ENCODE measurements around the gene USP51.
"Not testable (repeated sequence)": the region's sequence is repeated elsewhere in the genome, so short reads cannot be mapped to it uniquely, and the experiment has no call there.

USP51 gene

DNA sequence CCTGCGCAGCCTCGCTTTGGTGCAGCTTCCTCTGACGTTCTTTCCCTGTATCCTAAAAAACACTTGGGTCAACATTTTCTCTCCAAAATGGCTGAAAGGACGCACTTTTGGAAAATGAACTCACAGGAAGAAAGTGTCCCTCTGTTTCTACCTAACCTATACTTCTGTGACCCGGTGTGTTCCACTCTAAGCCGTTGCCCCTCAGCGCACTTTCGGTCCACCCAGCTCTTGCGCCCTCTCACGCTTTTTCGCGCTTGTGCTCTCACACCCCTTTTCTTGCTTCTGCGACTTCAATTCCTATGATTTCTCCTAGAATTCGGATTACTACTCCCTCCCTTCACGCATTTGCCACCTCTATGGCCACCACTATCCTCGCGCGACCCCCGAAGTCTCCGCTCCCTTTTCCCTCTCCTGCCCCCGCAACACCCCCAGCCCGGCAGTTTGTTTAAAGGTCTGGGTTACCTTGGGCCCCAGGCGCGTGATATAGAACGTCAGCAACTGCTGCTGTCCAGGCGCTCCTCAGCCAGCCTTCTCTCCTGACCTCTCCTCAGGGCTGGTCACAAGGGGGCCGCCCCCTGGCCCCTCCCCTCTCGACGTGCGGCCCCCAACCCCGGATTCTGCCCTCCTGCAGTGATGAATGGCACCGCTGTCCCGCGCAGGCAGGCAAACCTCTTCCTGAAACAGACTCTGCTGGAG lies at the start of gene USP51:
Gene USP51 (minus strand): TSS at position 535 of the 696 bp plus-strand sequence. CDS start 909 bp downstream, outside the sequence.
- no peak for FAIRE-seq

DNA sequence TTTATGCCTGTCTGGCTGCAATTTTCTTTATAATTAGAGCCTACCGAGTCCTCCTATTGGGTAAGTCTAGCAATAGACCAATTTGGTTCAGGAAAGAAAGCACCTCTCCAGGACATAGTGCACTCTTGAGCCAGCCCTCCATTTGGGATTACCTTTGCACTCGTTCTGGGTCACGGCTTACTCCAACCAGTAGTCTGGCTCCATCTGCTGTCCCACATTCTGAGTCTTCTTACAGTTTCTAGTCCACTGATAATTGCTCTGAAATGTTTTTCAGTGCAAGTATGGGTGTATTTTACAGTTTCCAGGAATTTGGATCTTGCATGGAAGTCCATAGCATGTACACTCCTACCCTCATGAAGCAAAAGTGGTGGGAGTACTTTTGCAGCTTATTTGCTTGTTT lies 34.8 kb upstream of the USP51 start:
- FAIRE-seq (no peak), DNase-seq (ENCODE audit: insufficient read length, low spot score) (no peak)

More for the DNA sequence above, at the start of gene USP51:
- no peak for DNase-seq (ENCODE audit: insufficient read length, low spot score)

DNA sequence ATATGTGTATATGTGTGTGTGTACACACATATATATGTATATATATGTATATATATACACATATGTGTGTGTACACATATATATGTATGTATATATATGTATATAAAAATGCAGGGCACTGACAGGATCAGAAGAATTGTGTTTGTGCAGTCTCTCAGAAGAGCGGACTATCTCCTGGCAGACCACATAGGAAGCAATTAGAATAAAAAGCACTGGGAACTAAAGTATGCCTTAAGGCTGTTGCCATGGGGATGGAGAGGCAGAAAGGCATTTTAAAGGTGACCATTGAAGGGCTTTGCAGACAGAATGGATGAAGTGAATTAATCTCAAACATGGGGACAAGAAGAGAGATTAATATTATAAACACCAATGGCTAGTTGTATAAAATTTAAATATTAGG lies 33.7 kb upstream of the USP51 start:
- DNase-seq (ENCODE audit: insufficient read length, low spot score): no peak

DNA sequence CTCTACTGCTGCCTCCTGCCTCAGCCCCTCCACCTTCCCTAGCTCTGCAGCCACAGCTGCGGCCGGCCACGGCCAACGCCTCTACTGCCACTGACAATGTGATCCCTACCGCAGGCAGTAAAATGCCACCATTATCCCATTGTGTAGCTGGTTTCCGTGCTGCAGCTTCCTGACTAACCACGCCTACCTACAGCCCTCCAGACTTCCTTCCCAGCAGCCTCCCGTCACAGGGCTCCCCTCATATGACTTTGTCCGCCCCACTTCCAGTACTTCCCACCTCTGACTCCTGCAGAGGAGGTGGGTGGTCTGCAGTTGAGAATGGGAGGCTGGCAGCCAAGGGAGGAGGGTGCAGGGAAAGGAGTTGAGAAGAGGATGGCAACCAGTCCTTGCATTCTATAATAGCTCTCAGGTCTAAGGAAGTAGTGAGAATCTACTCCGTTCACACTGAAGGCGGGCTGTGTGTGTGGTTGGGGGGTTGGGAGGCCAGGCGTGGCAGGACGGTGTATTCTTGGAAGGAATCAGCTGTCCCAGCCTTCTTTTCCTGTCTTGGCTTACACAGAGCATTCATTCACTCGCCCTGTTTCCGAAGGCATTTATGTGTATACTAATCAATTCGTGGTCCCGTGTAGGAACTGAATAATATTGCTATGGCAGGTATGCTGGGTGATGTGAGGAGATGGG lies 33.1 kb upstream of the USP51 start:
- FAIRE-seq (no peak), DNase-seq (ENCODE audit: insufficient read length, low spot score) (no peak)

More for the DNA sequence above, 33.7 kb upstream of the USP51 start:
- FAIRE-seq: no peak

DNA sequence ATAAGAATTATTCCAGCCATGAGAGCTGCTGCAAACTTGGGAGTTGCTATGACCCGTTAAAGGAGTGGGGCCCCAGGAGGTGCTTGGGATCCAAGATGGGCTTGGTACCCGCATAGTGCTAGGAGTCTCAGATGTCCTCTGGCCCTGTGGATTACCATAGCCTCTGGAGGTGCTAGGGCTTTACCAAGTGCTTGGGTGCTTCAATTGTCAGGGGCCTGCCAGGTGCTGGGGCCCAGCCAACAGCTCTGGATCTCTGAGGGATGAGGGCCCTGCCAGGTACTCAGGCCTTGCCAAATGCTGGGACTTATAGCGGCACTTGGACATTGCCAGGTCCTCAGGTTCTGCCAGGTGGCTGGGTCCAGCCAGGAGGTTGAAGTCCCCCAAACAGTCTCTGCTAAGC lies 32.0 kb upstream of the USP51 start:
- FAIRE-seq: no peak

DNA sequence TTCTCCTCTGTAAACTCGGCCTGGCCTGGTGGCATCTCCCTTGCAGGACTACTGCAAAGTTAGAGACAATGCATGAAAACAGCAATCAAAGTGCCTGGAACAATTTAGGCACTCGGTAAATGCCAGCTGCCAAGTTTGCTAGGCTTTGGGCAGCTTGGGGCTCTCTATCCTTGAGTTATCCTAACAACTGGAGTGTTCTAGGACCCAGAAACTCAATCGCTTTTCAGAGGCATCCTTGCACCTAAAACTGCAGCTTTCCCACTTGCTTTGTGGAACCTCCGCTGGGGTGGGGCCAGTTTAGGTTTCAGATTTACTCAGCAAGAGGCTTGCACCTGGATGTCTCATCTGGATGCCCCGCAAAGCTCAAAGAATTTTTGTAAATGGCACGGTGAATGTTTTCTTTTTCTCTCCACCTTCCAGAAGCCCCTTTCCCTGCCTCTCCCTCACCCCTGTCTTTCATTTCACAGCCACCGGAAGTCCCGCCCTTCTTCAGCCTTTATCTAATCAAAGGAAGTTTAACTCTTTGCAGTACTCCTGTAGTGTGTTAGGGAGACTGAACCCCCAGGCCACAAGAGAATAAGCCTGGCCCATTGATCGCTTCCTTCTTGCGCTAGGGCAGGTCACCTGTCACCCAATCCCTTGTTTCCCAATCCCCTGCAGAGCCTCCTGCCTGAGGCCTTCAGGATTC lies 27.3 kb upstream of the USP51 start:
- FAIRE-seq; DNase-seq (ENCODE audit: insufficient read length, low spot score): not testable (repeated sequence)

More for the DNA sequence above, 32.0 kb upstream of the USP51 start:
- DNase-seq (ENCODE audit: insufficient read length, low spot score): no peak

DNA sequence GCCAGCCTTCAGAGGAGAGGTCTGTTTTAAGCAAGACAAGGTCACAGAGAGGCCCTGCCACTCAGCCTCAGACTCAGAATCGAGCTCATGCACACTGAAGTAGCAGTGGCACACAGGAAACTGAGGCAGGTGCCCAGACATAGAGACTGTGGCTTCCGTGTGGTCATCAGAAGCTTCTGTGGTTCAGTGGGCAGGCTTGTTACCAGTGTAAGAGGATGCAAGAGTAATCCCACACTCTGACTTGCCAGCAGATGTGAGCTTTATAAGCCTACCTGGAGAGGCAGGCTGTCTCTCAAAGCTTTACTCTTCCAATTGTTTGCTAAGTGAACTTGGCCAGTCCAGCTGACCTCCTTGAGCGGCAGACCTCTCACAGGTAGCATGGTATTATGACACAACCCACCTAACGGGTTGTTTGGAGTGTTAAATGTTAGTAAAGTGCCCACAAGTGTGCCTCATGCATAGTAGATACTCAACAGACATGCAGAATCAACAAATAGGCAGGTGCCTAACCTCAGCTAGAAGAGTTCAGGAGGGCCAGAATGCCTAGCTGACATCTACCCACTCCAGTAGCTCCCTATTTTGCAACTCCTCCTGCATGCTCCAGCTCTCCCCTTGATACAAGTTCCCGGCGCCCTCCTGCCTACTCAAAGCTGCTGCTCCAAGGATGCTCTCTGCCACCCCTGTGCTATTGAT lies 23.5 kb upstream of the USP51 start:
- not testable (repeated sequence) for FAIRE-seq; DNase-seq (ENCODE audit: insufficient read length, low spot score)

DNA sequence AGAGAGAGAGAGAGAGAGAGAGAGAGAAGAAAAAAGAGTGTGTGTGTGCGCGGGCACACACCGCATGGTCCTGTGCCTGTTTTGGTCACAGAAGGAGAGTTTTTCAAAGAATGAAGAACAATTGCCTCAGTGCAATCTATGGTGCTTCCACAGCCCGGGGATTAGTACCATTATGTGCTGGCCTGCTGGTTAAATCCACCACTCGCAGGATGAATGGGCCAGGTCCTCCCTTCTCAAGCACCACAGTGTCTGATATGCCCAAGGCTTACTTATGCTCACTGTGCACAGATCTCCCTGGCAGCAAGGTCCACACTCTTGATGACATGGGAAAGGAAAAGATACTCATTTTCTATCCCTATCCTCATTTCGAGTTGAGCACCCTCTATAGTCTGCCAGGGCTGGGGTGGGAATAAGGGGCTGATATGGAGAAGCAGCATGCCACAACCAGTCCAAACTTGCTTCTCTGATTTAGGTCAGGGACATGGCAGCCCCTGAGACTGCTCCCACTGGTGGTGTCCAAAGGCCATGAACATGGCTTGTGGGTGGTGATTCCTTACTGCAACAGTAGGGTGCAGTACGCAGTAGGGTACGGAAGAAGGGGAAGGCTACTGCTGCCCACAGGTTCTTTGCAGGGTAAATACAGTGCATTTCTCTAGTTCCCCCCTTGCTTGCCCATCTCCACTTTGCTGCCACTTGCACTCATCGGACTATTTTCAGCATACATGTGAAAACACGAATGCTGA lies 18.9 kb upstream of the USP51 start:
- not testable (repeated sequence) for DNase-seq (ENCODE audit: insufficient read length, low spot score); FAIRE-seq

DNA sequence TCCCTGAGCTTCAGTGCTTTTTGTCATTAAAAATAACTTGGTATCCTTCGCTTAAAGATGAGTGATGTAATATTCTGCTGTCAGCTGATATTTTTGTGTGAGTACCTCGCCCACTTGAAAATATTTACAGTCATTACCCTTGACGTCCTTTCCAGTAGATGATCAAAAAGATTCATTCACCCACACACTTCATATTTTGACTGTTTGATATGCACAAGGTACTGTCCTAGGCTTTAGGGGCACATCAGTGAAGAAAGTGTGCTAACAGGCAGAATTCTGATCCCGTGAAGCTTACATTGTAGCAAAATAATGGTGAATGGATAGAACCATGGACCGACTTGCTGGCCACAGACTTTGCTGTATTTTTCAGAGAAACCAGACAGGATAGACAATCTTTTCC lies 18.1 kb upstream of the USP51 start:
- DNase-seq (ENCODE audit: insufficient read length, low spot score); FAIRE-seq: not testable (repeated sequence)

DNA sequence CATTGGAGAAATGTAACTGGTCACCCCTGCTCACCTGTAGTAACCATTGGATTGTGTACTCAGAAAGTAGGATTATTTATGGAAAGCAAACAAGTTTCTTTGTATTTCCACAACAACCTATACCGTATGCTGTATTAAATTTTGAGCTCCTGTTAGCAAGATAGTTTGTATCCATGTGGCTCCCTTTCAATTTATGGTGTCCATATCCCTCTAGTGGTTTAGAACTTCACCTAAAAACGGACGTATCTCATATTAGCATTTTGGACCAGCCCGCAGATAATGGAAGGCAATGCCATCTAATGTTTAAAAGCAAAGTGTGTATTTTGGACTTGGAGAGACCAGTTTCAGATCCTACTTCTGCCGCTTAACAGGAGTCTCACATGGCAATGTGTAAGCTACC lies 17.4 kb upstream of the USP51 start:
- FAIRE-seq; DNase-seq (ENCODE audit: insufficient read length, low spot score): not testable (repeated sequence)

DNA sequence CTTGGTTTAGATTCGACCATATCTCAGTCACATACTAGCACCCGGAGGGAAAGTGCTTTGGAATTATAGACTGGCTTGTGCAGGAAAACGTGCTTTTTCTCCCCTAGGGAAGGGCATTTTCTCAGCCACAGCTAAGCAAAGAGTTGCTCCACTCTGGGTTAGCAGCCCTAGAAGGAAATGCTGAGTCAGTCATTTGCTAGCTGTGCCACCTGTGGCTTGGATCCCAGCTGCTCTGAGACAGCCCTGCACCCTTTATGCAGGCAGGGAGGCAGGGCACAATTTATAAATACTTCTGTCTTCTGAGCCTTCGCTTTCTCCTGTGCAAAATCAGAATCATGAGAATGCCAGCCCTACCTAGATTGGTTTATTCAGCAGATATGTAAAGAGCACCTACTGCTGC lies 1.3 kb upstream of the USP51 start:
- DNase-seq (ENCODE audit: insufficient read length, low spot score) (no peak), FAIRE-seq (no peak)

DNA sequence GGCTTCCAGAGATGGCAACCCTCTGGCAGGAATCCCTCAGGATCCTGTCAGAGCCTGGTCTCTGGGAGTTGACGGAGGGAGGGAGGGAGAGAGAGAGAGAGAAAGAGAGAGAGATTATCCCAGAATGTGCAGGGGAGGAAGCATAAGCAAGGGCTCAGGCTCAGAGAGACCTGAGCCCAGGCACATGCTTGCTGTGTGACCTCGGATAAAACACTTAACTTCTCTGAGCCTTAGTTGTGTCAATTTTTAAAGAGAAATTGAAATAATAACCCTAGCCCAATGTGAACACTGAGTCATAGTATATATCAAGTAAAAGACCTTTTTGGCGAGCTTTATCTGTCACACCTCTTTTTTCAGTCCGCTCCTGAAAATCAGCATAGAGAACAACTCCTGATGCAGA lies 473 bp upstream of the USP51 start:
- DNase-seq (ENCODE audit: insufficient read length, low spot score) (no peak), FAIRE-seq (no peak)

DNA sequence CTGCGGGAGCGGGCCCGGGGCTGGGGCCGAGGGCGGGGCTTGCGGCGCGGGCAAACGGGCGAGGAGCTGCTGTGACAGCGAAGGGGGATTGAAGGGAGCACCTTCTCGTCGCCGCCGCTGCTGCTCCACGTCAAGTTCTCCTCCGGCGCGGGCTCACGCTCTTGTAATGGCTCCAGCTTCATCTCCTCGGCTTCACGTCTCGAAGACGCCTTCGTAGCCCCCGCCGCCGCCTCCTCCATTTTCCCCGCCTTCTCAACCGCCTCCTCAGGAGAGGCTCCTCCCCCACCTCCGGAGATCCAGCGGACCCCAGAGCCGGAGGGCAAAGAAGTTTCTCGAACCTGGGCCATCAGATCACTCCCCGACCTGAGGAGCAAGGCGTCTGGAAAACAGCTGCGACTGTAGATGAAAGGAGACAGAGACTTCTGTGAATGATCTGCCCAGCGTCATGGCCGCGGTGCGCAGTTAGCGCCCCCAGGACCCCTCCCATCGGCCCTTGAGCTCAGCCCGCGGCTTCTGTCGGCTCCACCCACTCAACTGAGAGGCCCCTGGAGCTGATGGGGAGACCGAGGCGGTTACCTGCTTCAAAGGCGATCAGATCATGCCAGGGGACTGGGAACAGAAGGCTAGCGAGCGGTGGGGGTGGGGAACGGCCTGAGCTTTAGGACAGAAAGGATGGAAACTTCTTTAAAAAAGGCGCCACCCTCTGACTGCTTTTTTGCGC lies 895 bp downstream of the USP51 start:
- FAIRE-seq: no peak
- DNase-seq (ENCODE audit: insufficient read length, low spot score): no peak

DNA sequence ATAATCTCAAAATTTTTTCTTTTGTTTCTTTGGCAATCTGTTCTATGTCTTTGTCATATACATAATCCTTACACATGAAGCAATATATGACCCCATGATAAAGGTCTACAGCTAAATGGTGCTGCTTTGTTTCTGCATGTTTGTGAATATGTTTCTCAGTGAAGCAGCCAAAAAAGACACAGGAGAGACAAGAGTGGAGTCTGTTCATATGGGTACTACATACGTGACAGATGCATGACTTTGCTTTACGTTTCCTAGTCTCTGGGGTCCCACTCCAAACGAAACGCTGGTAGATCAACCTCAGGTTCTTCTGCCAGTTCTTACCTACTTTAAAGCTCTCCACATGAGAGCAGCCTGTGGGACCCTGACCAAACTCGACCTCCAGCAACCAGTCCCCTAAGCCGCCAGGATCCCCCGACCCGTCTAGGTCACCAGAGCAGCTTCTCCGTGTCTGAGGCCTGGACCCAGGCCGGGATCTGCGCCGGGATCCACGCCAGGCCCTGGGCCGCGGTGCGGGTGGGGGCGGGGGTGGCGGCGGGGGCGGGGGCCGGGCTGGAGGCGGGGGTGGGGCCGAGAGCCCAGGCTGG lies 1.5 kb downstream of the USP51 start:
- no peak for DNase-seq (ENCODE audit: insufficient read length, low spot score)
- FAIRE-seq: no peak

DNA sequence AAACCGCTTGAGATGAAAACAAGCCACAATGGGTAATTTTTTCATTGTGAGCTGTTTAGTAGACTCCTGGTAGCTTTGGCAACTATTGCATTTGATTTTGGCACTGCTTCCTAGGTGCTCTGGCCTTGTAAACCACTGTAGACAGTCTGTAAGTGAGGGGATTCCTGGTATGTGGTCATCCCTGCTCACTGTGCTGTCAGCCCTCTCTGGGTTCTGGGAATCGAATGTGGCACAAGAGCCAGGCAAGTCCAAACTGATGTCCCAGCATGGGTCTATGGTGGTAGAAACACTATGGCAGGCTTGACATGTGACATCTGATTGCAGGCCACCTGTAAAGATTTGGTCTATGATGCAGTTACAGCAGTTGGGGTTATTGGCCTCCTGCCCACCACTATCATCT lies 2.5 kb downstream of the USP51 start:
- no peak for DNase-seq (ENCODE audit: insufficient read length, low spot score)
- no peak for FAIRE-seq

DNA sequence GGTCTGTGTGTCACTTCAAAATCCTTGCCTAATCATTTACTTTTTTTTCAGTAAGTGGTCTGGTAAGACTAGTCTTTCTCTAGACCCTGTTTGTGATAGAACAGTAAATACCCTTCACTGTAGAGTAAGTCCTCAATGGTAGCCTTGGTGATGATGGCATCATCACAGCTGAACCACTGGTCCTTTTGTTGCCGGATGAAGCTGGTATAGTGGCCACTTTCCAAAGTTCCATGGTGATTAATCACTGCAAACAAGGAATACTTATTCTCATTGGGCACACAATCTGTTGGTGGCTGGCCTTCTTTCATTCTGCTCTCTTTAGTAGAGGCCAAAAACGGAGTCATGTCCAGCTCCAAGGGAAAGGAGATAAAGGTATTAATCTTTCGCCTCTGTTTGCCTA lies 2.9 kb downstream of the USP51 start:
- DNase-seq (ENCODE audit: insufficient read length, low spot score) (no peak), FAIRE-seq (no peak)

DNA sequence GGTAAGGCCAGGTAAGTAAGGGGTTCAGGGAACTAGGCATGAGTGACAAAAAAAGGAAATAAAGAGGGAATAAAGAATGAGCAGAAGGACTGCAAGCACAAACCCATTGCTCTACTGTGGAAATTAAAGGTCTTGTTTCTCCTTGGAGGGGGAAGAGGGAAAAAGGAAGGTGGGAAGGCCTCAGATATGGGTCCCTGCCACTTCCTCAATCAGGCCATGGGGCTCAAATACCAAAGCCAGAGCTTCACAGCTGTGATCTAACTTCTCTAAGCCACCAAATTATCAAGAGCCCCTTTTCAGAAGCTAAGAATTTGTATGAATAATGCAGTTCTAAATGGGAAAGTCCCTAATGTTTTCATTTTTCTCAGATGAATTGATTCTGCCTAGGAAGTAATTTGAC lies 4.7 kb downstream of the USP51 start:
- no peak for DNase-seq (ENCODE audit: insufficient read length, low spot score)

DNA sequence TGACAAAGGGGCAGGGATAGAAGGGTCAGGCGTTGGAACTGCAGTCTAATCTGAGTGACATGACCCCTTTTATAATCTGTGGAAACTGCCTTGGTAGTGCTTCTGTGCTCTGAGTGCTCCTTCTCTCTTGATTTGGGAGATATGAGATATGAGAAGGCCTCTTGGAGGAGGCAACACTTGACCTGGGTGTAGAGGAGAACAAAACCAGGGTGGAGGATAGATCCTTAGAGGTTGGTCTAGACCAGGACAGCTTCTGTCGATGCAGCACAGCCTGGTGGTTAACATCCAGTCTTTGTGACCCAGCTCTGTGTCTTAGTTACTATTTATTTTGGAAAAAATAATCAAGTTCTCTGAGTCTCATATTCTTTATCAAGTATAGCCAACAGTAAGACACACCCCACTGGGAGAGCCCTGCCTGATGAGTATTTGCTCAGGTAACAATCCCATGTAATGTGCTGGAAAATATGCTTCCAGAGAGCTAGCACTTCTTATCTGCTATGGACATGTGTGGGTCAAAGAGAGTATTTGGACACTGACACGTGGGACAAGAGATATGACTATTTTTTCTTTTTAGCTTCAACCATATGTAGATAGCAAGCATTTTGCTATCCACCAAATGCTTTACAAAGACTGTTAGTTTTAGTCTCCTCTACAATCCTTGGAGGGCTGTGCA lies 9.1 kb downstream of the USP51 start:
- DNase-seq (ENCODE audit: insufficient read length, low spot score) (no peak), FAIRE-seq (no peak)

More for the DNA sequence above, 4.7 kb downstream of the USP51 start:
- FAIRE-seq: no peak

DNA sequence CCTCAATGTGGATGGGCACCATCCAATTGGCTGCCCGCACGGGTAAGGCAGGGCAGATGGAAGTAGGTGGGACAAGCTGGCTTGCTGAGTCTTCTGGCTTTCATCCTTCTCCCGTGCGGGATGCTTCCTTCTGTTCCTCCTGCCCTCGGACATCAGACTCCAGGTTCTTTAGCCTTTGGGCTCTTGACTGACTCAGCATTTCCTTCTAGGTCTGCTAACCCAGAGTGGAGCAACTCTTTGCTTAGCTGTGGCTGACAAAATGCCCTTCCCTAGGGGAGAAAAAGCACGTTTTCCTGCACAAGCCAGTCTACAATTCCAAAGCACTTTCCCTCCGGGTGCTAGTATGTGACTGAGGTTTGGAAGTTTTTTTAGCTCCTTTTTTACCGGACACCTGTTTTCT lies 9.7 kb downstream of the USP51 start:
- FAIRE-seq; DNase-seq (ENCODE audit: insufficient read length, low spot score): not testable (repeated sequence)

Measured in HTR-8/SVneo (cell line).